MM.1S (cell line): Measurements from ENCODE around the gene LSMEM2.

Experiments
- EZH2 ChIP-seq: fragments of 300-600 bp; sonication (generic); optimal IDR thresholded peaks from 2 replicates; pipeline ENCODE3; 2017; ENCODE audit warnings: low read depth, mild to moderate bottlenecking, antibody characterized with exemption, low read length, mixed read lengths
- EZH2phosphoT487 ChIP-seq: fragments of 300-600 bp; sonication (generic); IDR thresholded peaks from 2 replicates; pipeline ENCODE4 v1.6.1; 2018; ENCODE audit warnings: antibody characterized with exemption, low read length

- TF ChIP-seq EZH2phosphoT487 (no peak), EZH2 (no peak)
Observed at GRCh38 chr3:50331364-50331907, 52.5 kb downstream of the LSMEM2 start.
